GM12891 (cell line): ENCODE data around the gene INPP4A.

ENCODE experiments used
- DNase-seq: peaks from one replicate; pipeline ENCODE4 v3.0.0; 2011; ENCODE audit warnings: low spot score; ENCODE audit not compliant: insufficient read length
- FAIRE-seq: peaks from 2 replicates; lab custom pipeline; 2011; peaks lifted over from hg19 to GRCh38; lab: Jason Lieb, UNC
- PAX5 ChIP-seq: IDR thresholded peaks from 2 replicates; pipeline ENCODE4 v1.6.1; 2011; ENCODE audit warnings: low read length, moderate library complexity, mild to moderate bottlenecking; ENCODE audit not compliant: insufficient read depth, severe bottlenecking
- POLR2A ChIP-seq: IDR thresholded peaks from 2 replicates; pipeline ENCODE4 v1.6.1; 2011; ENCODE audit warnings: low read depth, low read length, control low read depth
- POLR2AphosphoS5 ChIP-seq: IDR thresholded peaks from 2 replicates; pipeline ENCODE4 v1.6.1; 2011; ENCODE audit warnings: low read depth, low read length, control low read depth
- POU2F2 ChIP-seq: IDR thresholded peaks from 2 replicates; pipeline ENCODE4 v1.6.1; 2011; ENCODE audit warnings: low read depth, mild to moderate bottlenecking, control low read depth, low read length, moderate library complexity
- SPI1 ChIP-seq: IDR thresholded peaks from 2 replicates; pipeline ENCODE4 v1.6.1; 2011; ENCODE audit warnings: low read depth, low read length, control low read depth
- TAF1 ChIP-seq: IDR thresholded peaks from 2 replicates; pipeline ENCODE4 v1.6.1; 2011; ENCODE audit warnings: low read depth, low read length, control low read depth

Gene INPP4A

GRCh38 chr2:98577313-98577712 lies 132.7 kb downstream of the INPP4A start:
- TF ChIP-seq SPI1 = no peak
- TF ChIP-seq POLR2A = no peak
- TF ChIP-seq POU2F2 = no peak
- TF ChIP-seq PAX5 = no peak
- no peak for TF ChIP-seq POLR2AphosphoS5
- TF ChIP-seq TAF1 = no peak
- no peak for DNase-seq
- no peak for FAIRE-seq

GRCh38 chr2:98578231-98578630 lies 133.6 kb downstream of the INPP4A start:
- TF ChIP-seq TAF1 (no peak), POLR2A (no peak), PAX5 (no peak), POLR2AphosphoS5 (no peak), SPI1 (no peak)
- no peak for FAIRE-seq
- DNase-seq = no peak

GRCh38 chr2:98579926-98580325 lies 135.3 kb downstream of the INPP4A start:
- DNase-seq (no peak), FAIRE-seq (no peak)
- TF ChIP-seq POLR2AphosphoS5 (no peak), PAX5 (no peak), TAF1 (no peak), POU2F2 (no peak), POLR2A (no peak), SPI1 (no peak)

- DNase-seq (no peak), FAIRE-seq (no peak)
- TF ChIP-seq POU2F2 (no peak), POLR2A (no peak), SPI1 (no peak), POLR2AphosphoS5 (no peak), TAF1 (no peak), PAX5 (no peak)
Observed at GRCh38 chr2:98580656-98581284, 136.1 kb downstream of the INPP4A start.

- no peak for DNase-seq
- FAIRE-seq = peak; percentile 43
- TF ChIP-seq TAF1 (no peak), SPI1 (no peak), PAX5 (no peak), POLR2A (no peak), POLR2AphosphoS5 (no peak), POU2F2 (no peak)
Observed at GRCh38 chr2:98582523-98582922, 137.9 kb downstream of the INPP4A start.

- TF ChIP-seq PAX5 = no peak
- no peak for TF ChIP-seq TAF1
- TF ChIP-seq POLR2A = no peak
- no peak for TF ChIP-seq SPI1
- TF ChIP-seq POLR2AphosphoS5 = no peak
- TF ChIP-seq POU2F2 = no peak
- FAIRE-seq = no peak
- DNase-seq = no peak
Observed at GRCh38 chr2:98583276-98583675, 138.6 kb downstream of the INPP4A start.

- no peak for DNase-seq
- TF ChIP-seq POU2F2 = no peak
- no peak for TF ChIP-seq POLR2AphosphoS5
- TF ChIP-seq POLR2A = no peak
- no peak for TF ChIP-seq PAX5
- no peak for TF ChIP-seq TAF1
- no peak for TF ChIP-seq SPI1
- no peak for FAIRE-seq
Observed at GRCh38 chr2:98583816-98584618, 139.4 kb downstream of the INPP4A start.

- no peak for FAIRE-seq
- TF ChIP-seq POLR2A (no peak), PAX5 (no peak), TAF1 (no peak), POLR2AphosphoS5 (no peak), SPI1 (no peak), POU2F2 (no peak)
Observed at GRCh38 chr2:98585386-98585785, 140.7 kb downstream of the INPP4A start.

GRCh38 chr2:98586551-98587140 lies 142.0 kb downstream of the INPP4A start:
- TF ChIP-seq TAF1 (no peak), POLR2AphosphoS5 (no peak), SPI1 (no peak)
- DNase-seq (no peak), FAIRE-seq (no peak)

More at GRCh38 chr2:98585386-98585785, 140.7 kb downstream of the INPP4A start:
- no peak for DNase-seq
